SK-N-SH (cell line): Measurements from ENCODE around the gene USH1G.
"Not testable (repeated sequence)": the region's sequence is repeated elsewhere in the genome, so short reads cannot be mapped to it uniquely, and the experiment has no call there.

Source experiments
- CTCF ChIP-seq: fragments of 200-600 bp; sonication (generic); IDR thresholded peaks from 2 replicates; pipeline ENCODE4 v1.6.1; 2017; ENCODE audit warnings: antibody characterized with exemption, mild to moderate bottlenecking, moderate library complexity
- EZH2phosphoT487 ChIP-seq: fragments of 200-600 bp; sonication (generic); IDR thresholded peaks from 2 replicates; pipeline ENCODE4 v1.6.1; 2017; ENCODE audit warnings: low read depth, mixed run types, mild to moderate bottlenecking, antibody characterized with exemption, moderate library complexity, borderline replicate concordance
- FOSL2 ChIP-seq: IDR thresholded peaks from 2 replicates; pipeline ENCODE4 v1.4.0; 2012; ENCODE audit warnings: low read depth, mild to moderate bottlenecking, moderate library complexity, borderline replicate concordance
- JUND ChIP-seq: IDR thresholded peaks from 2 replicates; pipeline ENCODE4 v1.4.0; 2012
- MXI1 ChIP-seq: IDR thresholded peaks from 2 replicates; pipeline ENCODE4 v1.6.1; 2012; ENCODE audit warnings: mild to moderate bottlenecking, low read depth, low read length, improper control_type of control experiment
- NRF1 ChIP-seq: IDR thresholded peaks from 2 replicates; pipeline ENCODE4 v1.6.1; 2012; ENCODE audit warnings: low read depth, mild to moderate bottlenecking, low read length
- POLR2AphosphoS5 ChIP-seq: IDR thresholded peaks from 2 replicates; pipeline ENCODE4 v1.6.1; 2012; ENCODE audit warnings: low read depth, low read length
- REST ChIP-seq: IDR thresholded peaks from 2 replicates; pipeline ENCODE4 v1.6.1; 2012; ENCODE audit warnings: mild to moderate bottlenecking, low read depth, low read length, moderate library complexity
- SMC3 ChIP-seq: IDR thresholded peaks from 2 replicates; pipeline ENCODE4 v1.6.1; 2012; ENCODE audit warnings: low read depth, low read length, improper control_type of control experiment
- TAF1 ChIP-seq: IDR thresholded peaks from 2 replicates; pipeline ENCODE4 v1.6.1; 2012; ENCODE audit warnings: low read depth, mild to moderate bottlenecking, low read length, moderate library complexity, borderline replicate concordance
- TEAD4 ChIP-seq: IDR thresholded peaks from 2 replicates; pipeline ENCODE4 v1.4.0; 2012; ENCODE audit warnings: mild to moderate bottlenecking, borderline replicate concordance; ENCODE audit not compliant: insufficient read depth
- YY1 ChIP-seq: IDR thresholded peaks from 2 replicates; pipeline ENCODE4 v1.4.0; 2012; ENCODE audit warnings: low read depth, mild to moderate bottlenecking
- TF ChIP-seq, protein P1 (sequence below): IDR thresholded peaks from 2 replicates; pipeline ENCODE4 v1.4.0; 2012; ENCODE audit warnings: low read depth

DNA sequence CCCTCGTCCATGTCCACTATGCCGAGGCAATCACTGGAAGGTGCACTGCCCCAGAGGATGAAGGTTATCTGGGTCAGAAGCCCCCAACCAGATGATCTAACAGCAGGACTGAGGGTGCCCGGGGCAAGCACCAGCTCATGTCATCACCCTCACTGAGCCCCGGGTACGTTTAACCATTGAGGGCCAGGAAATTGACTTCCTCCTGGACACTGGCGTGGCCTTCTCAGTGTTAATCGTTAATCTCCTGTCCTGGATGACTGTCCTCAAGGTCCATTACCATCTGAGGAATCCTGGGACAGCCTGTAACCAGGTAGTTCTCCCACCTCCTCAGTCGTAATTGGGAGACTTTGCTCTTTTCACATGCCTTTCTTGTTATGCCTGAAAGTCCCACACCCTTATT, 11.6 kb downstream of the USH1G start:
- not testable (repeated sequence) for TF ChIP-seq TEAD4, POLR2AphosphoS5, CTCF, TAF1, REST, NRF1, YY1, EZH2phosphoT487, MXI1, SMC3, JUND, FOSL2
- TF ChIP-seq, protein P1, sequence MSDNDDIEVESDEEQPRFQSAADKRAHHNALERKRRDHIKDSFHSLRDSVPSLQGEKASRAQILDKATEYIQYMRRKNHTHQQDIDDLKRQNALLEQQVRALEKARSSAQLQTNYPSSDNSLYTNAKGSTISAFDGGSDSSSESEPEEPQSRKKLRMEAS, result not testable (repeated sequence)
